IPS-18a (cell line): ENCODE results near the gene ACBD4.

Experiments
- H3K27ac ChIP-seq: one replicate; pipeline ENCODE4 v1.5.1; 2013; ENCODE audit warnings: low read length
- H3K27me3 ChIP-seq: one replicate; pipeline ENCODE4 v1.6.1; 2013; ENCODE audit warnings: mild to moderate bottlenecking, low read length; ENCODE audit not compliant: control insufficient read depth, insufficient read depth
- H3K36me3 ChIP-seq: one replicate; pipeline ENCODE4 v1.6.1; 2013; ENCODE audit warnings: low read depth, low read length; ENCODE audit not compliant: control insufficient read depth
- H3K4me1 ChIP-seq: one replicate; pipeline ENCODE4 v1.6.1; 2013; ENCODE audit warnings: low read depth, low read length; ENCODE audit not compliant: control insufficient read depth
- H3K4me3 ChIP-seq: one replicate; pipeline ENCODE4 v1.5.1; 2013; ENCODE audit warnings: low read length
- H3K9ac ChIP-seq: one replicate; pipeline ENCODE4 v1.6.1; 2013; ENCODE audit warnings: mild to moderate bottlenecking, low read length, moderate library complexity
- H3K9me3 ChIP-seq: one replicate; pipeline ENCODE4 v1.6.1; 2013; ENCODE audit warnings: low read depth, low read length; ENCODE audit not compliant: control insufficient read depth

Gene ACBD4

DNA sequence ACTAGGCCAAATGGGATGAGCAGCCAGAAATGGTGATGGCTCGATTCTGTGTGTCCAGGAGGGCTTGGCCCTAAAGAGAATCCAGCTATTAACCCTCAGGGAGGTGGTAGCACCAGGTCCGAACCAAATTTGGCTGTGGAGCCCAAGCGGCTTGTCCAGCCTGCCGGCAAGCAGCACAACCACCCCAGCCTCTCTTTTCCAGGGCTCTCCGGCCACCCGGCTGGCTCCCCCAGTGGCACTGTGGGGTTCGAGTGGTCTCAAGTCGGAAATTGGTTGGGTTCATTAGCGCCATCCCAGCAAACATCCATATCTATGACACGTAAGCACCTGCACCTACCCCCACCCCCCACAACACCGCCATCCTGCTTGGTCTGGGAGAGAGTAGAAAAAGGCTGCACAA is 38.6 kb upstream of the ACBD4 start:
- Histone ChIP-seq H3K4me1 (no peaks in the 10 kb centered on the region), H3K27ac (no peak overlapping the region), H3K4me3 (no peak overlapping the region), H3K9ac (no peak overlapping the region), H3K27me3 (no peaks in the 10 kb centered on the region), H3K9me3 (no peaks in the 10 kb centered on the region), H3K36me3 (peaks cover 68% of the 10 kb centered on the region)

DNA sequence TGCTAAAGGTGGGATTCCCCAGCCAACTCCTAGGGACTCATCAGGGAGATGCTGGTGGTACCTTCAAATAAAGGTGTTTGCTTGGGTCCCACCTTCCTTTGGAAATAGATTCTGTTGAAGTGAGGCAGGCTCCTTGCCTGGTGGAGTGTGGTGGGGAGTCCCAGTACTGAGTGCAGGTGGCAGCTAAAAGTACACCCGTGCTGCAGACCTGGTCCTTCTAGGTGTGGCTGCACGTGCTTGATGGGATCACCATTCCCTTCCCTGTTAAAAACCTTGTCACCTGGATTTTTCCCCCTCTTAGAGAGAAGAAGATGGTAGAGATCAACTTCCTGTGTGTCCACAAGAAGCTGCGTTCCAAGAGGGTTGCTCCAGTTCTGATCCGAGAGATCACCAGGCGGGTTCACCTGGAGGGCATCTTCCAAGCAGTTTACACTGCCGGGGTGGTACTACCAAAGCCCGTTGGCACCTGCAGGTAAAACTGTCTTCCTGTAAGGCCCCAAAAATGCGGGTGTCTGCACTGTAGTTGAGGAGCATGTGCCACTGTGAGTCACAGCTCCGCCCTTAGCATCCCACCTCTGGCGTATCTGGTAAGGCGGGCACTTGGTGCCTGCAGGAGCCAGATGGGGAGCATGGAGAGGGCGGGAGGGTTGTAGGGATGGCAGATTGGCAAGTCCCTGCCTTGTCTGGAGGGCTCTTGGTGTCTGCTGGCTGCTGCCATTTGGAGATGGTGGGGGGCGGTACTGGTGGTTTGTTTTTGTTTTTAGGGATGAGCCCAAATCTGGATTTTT is 37.2 kb upstream of the ACBD4 start:
- H3K27me3 ChIP-seq, result no peaks in the 10 kb centered on the region
- no peak overlapping the region for H3K9ac ChIP-seq
- H3K9me3 ChIP-seq, result no peaks in the 10 kb centered on the region
- peaks cover 71% of the 10 kb centered on the region for H3K36me3 ChIP-seq
- H3K4me1 ChIP-seq, result no peaks in the 10 kb centered on the region
- no peak overlapping the region for H3K4me3 ChIP-seq
- H3K27ac ChIP-seq, result no peak overlapping the region

DNA sequence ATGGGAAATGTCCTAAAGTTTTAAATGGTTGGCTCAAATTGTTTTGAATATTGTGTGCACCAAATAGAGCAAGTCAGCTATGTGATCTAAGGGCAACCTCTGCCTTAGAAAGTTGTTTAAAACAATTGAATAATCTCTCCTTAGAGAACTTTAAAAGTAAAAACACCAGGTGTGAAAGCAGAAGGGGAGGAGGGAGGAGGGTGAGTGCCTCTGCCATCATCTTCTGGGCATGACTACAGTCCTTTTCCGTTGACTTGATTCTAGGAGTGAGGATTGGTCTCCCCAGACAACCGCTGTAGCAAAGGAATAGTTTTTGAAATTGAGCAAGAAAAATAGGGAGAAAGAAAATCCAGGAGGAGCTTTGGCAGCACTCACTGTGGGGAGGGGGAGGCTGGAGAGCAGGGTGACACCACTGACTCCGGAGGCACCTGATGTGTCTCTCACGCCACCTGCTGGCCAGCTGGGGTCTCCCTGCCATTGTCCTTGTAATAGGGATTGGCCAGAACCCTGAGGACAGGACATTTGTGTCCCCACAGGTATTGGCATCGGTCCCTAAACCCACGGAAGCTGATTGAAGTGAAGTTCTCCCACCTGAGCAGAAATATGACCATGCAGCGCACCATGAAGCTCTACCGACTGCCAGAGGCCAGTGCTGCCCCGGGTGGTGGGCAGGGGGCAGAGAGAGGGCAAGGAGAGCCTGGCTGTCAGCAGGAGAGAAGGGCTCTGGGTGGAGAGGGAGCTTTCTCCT is 36.4 kb upstream of the ACBD4 start:
- Histone ChIP-seq H3K27ac (no peak overlapping the region), H3K9ac (no peak overlapping the region), H3K9me3 (no peaks in the 10 kb centered on the region), H3K27me3 (no peaks in the 10 kb centered on the region), H3K4me3 (no peak overlapping the region), H3K4me1 (no peaks in the 10 kb centered on the region), H3K36me3 (peaks cover 71% of the 10 kb centered on the region)

DNA sequence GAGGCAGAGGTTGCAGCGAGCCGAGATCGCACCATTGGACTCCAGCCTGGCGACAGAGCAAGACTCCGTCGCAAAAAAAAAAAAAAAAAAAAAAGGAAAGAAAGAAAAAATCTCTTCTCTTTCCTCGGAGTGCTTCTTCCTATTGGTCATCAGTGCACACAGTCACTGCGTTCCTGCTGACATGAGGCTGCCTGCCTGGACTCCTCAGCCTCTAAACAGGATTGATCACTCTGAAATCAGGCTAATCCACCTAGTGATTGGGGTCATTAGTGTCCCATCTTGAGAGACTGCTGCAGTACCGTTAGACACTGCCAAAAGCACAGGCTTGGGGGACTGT is 34.0 kb upstream of the ACBD4 start:
- Histone ChIP-seq H3K4me3 (no peak overlapping the region), H3K4me1 (no peaks in the 10 kb centered on the region), H3K9me3 (no peaks in the 10 kb centered on the region), H3K9ac (no peak overlapping the region), H3K27me3 (no peaks in the 10 kb centered on the region), H3K27ac (no peak overlapping the region), H3K36me3 (peaks cover 82% of the 10 kb centered on the region)

DNA sequence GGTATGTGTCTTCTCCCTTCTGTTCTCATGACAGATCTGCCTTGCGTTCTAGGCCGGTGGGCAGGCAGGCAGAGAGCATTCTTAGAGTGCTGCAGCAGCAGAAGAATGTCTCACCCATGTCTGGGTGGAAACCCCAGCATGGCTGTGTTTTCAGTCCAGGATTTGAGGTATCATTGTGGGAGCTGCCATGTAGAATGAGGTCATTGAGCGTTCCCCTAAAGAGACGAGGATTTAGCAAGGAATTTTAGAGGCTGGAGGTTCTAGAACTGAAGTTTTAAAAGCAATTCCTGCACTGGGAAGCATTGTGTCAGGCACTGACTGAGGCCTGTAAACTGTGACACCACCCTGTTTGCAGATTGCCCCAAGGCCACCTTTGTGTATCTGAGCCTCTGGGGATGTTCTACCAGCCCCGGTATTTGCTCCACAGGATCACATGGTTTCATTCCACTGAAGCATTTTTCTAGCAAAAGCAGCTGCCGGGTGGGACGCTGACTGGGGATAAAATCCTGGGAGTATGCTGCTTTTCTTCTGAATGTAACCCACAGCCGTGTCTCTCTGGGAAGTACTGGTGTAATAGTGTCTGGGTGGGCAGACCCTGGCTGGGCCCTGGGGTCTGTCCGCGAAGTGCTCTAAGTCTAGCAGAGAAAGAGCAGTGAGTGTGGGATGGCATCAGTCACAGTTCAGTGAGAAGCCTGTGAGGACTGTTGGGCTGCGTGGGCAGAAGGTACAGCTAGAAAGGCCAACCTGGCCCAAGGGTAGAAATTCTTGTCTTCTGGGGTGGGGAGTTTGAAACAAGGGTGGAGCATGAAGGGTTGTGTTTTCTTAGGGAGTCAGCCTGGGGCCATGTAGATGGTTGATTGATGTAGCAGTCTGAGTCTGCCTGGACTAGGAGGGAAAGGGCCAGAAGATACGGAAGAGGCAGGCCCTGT is 33.3 kb upstream of the ACBD4 start:
- no peak overlapping the region for H3K9ac ChIP-seq
- no peak overlapping the region for H3K4me3 ChIP-seq
- H3K9me3 ChIP-seq, result no peaks in the 10 kb centered on the region
- H3K27ac ChIP-seq, result no peak overlapping the region
- peaks cover 82% of the 10 kb centered on the region for H3K36me3 ChIP-seq
- H3K27me3 ChIP-seq, result no peaks in the 10 kb centered on the region
- H3K4me1 ChIP-seq, result no peaks in the 10 kb centered on the region

DNA sequence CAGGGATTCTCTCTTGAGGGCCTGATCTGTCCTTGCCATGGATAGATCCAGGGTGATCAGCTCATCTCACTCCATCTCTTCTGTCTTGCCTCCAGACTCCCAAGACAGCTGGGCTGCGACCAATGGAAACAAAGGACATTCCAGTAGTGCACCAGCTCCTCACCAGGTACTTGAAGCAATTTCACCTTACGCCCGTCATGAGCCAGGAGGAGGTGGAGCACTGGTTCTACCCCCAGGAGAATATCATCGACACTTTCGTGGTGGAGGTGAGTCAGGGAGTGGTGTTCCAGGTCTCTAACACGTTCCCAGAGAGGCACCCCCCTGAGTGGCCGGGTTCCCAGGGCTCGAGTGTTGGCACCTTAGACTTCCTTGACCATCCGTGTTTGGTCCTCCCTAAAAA is 32.6 kb upstream of the ACBD4 start:
- Histone ChIP-seq H3K27ac (no peak overlapping the region), H3K4me1 (no peaks in the 10 kb centered on the region), H3K9ac (no peak overlapping the region), H3K9me3 (no peaks in the 10 kb centered on the region), H3K4me3 (no peak overlapping the region), H3K27me3 (no peaks in the 10 kb centered on the region), H3K36me3 (peaks cover 82% of the 10 kb centered on the region)

DNA sequence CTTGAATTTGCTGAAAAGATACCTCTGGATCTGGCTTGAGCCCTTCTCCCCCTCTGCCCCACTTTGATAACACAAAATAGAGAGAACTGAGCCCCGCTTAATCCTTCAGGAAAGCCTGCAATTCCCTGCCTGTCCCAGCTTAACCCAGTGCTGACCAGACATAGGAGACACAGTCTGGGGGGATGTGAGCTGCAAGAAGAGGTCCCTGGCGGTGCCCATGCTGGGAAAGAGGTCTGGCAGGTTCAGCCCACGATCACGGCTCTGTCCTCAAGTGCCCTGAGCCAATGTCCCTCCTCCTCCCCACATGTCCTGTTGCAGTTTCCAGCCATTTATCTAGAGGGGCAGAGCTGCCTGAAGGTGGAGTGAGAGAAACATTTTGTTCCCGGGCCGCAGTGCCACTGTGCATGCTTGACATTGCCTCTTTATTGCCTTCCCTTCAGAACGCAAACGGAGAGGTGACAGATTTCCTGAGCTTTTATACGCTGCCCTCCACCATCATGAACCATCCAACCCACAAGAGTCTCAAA is 32.2 kb upstream of the ACBD4 start:
- Histone ChIP-seq H3K27me3 (no peaks in the 10 kb centered on the region), H3K27ac (no peak overlapping the region), H3K36me3 (peaks cover 82% of the 10 kb centered on the region), H3K9ac (no peak overlapping the region), H3K4me3 (no peak overlapping the region), H3K4me1 (no peaks in the 10 kb centered on the region), H3K9me3 (no peaks in the 10 kb centered on the region)

DNA sequence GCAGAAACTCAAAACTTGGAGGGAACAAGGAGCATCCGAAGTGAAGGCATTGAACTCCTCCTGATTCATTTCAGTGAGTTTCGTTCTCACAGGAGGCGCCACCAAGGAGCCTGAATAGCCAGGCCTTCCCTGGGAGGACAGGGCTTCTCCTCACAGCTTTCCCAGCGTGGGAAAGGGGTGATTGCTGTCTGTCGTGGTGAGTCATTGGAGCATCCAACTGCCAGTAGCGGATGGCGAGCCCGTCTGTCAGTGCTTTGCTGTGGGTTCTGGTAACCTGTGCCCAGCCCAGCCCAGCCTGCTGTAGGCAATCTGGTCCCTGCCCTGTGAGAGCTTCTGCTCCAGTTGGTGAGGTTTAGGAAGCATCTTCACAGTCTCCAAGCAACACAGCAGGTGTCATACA is 31.5 kb upstream of the ACBD4 start:
- H3K36me3 ChIP-seq, result peaks cover 79% of the 10 kb centered on the region
- no peaks in the 10 kb centered on the region for H3K9me3 ChIP-seq
- no peaks in the 10 kb centered on the region for H3K27me3 ChIP-seq
- H3K27ac ChIP-seq, result no peak overlapping the region
- H3K9ac ChIP-seq, result no peak overlapping the region
- H3K4me3 ChIP-seq, result no peak overlapping the region
- H3K4me1 ChIP-seq, result no peaks in the 10 kb centered on the region

DNA sequence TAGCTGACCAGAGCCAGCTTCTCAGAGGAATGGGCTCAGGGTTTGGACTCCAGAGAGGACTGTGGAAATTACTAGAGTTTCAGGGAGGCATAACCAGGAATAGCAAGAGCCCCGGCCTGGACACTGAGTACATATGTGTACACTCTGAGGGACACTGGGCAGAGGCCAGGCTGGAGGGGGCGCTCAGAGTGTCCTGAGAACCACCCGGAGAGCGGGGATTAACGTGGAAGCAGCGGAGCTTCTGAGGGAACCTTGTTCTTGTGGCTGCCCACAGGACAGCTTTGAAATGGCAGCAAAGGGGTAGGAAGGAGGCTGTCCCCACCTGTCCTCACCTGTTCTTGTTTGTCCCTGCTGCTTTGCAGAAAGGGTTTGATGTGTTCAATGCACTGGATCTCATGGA is 31.0 kb upstream of the ACBD4 start:
- no peak overlapping the region for H3K4me3 ChIP-seq
- H3K9ac ChIP-seq, result no peak overlapping the region
- no peaks in the 10 kb centered on the region for H3K9me3 ChIP-seq
- H3K27ac ChIP-seq, result no peak overlapping the region
- H3K4me1 ChIP-seq, result no peaks in the 10 kb centered on the region
- H3K27me3 ChIP-seq, result no peaks in the 10 kb centered on the region
- peaks cover 77% of the 10 kb centered on the region for H3K36me3 ChIP-seq

DNA sequence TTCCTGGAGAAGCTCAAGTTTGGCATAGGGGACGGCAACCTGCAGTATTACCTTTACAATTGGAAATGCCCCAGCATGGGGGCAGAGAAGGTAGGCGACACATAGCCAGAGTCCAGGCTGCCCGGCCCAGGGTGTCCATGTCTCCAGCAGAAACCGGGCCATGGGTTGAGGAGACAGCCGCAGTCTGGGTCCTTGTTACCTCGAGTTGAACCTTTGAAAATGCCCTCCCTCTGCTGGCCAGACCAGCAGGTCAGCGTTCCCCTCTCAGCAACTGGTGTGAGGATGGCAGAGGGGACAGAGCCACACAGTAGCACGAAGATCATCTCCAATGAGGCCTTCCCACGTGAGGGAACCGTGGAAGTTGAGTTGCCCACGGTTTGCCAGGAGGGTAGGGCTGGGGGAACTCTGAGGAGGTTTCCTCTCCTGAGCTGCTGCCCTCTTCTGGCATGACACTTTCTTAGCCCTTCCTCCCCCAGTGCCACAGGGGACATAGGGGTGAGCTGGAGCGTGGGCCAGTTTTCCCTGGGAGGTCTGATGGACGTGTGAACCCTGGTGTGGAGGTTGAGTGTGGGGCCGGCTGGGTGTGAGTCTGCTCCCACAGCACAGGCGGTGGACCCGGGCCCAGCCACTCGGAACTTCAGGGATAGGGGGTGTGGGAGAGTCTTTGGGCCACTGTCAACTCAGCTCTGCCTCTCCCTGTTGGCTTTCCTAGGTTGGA is 30.4 kb upstream of the ACBD4 start:
- Histone ChIP-seq H3K9ac (no peak overlapping the region), H3K27me3 (no peaks in the 10 kb centered on the region), H3K36me3 (peaks cover 72% of the 10 kb centered on the region), H3K4me1 (no peaks in the 10 kb centered on the region), H3K27ac (no peak overlapping the region), H3K9me3 (no peaks in the 10 kb centered on the region), H3K4me3 (no peak overlapping the region)

DNA sequence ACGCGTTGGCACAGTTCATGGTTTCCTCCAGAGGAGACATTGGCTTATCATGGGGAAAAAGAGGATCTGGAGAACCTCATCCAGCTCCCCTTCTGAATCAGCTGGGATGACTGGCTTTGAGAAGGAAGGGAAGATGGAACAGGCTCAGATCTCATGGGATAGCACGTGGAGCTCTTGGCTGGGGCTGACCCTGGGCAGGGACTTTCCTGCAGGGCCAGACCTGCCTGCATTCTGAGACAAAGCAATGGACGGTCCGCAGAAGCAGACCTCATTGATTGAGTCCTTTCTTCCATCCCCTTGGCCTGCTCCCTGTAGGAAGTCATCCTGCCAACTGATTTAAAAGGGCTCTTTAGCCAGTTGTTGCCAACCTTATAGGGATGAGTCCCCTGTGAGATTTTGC is 29.4 kb upstream of the ACBD4 start:
- Histone ChIP-seq H3K4me1 (no peaks in the 10 kb centered on the region), H3K9me3 (no peaks in the 10 kb centered on the region), H3K9ac (no peak overlapping the region), H3K27me3 (no peaks in the 10 kb centered on the region), H3K27ac (no peak overlapping the region), H3K36me3 (peaks cover 72% of the 10 kb centered on the region), H3K4me3 (no peak overlapping the region)
